HG03520 (cell line): ENCODE data around the gene TTLL5.
"Not testable (repeated sequence)": the region's sequence is repeated elsewhere in the genome, so short reads cannot be mapped to it uniquely, and the experiment has no call there.

Experiments
- ATAC-seq: cut with Tn5 transposase; IDR thresholded peaks from one replicate; pipeline ENCODE4 v1.9.1; 2021; ENCODE audit warnings: mild to moderate bottlenecking, moderate library complexity; ENCODE audit not compliant: unreplicated experiment

Gene TTLL5

GRCh38 chr14:75904311-75904710 is 243.3 kb downstream of the TTLL5 start:
- no peak for ATAC-seq

GRCh38 chr14:75905147-75905904 is 244.3 kb downstream of the TTLL5 start:
- ATAC-seq: no peak

- no peak for ATAC-seq
Measured at GRCh38 chr14:75906228-75906627, 245.2 kb downstream of the TTLL5 start.

GRCh38 chr14:75906680-75907280 is 245.7 kb downstream of the TTLL5 start:
- ATAC-seq: no peak

GRCh38 chr14:75907756-75908359 is 246.8 kb downstream of the TTLL5 start:
- no peak for ATAC-seq

GRCh38 chr14:75909630-75910029 is 248.6 kb downstream of the TTLL5 start:
- ATAC-seq: no peak

GRCh38 chr14:75910048-75910447 is 249.0 kb downstream of the TTLL5 start:
- ATAC-seq: no peak

GRCh38 chr14:75911883-75912282 is 250.8 kb downstream of the TTLL5 start:
- ATAC-seq: no peak

GRCh38 chr14:75913183-75913582 is 252.1 kb downstream of the TTLL5 start:
- no peak for ATAC-seq

- no peak for ATAC-seq
Measured at GRCh38 chr14:75915045-75915444, 254.0 kb downstream of the TTLL5 start.

- ATAC-seq: no peak
Measured at GRCh38 chr14:75917322-75917945, 256.4 kb downstream of the TTLL5 start.

- no peak for ATAC-seq
Measured at GRCh38 chr14:75917946-75918335, 256.9 kb downstream of the TTLL5 start.

GRCh38 chr14:75920421-75920820 is 259.4 kb downstream of the TTLL5 start:
- ATAC-seq: not testable (repeated sequence)

- ATAC-seq: not testable (repeated sequence)
Measured at GRCh38 chr14:75925141-75925840, 264.2 kb downstream of the TTLL5 start.

GRCh38 chr14:75926431-75927115 is 265.5 kb downstream of the TTLL5 start:
- no peak for ATAC-seq

GRCh38 chr14:75927564-75928087 is 266.6 kb downstream of the TTLL5 start:
- ATAC-seq: no peak

GRCh38 chr14:75928690-75929181 is 267.7 kb downstream of the TTLL5 start:
- no peak for ATAC-seq

GRCh38 chr14:75933712-75934296 is 272.8 kb downstream of the TTLL5 start:
- ATAC-seq: no peak

- ATAC-seq: no peak
Measured at GRCh38 chr14:75934998-75935628, 274.1 kb downstream of the TTLL5 start.
